SK-N-SH (cell line): Measurements from ENCODE around the gene SLCO3A1. TPM values are rescaled to one million over a fixed set of nuclear protein-coding genes. Genes with fewer than 3 reads are reported as not detected.

ENCODE experiments used
- CTCF ChIA-PET: fragments of 300-600, 350-600 bp; formaldehyde crosslinking; extraction: SDS; loops from one replicate; lab custom pipeline; 2021; lab: Yijun Ruan, JAX
- POLR2A ChIA-PET: fragments of 350-600 bp; sonication (Branson Sonifier 250); formaldehyde crosslinking; extraction: SDS; loops from one replicate; lab custom pipeline; 2020; ENCODE audit warnings: antibody characterized with exemption, inconsistent platforms; lab: Yijun Ruan, JAX
- DNase-seq: peaks from one replicate; pipeline ENCODE4 v3.0.0; 2012
- H2AFZ ChIP-seq: fragments of 200-600 bp; sonication (generic); 2 replicates; pipeline ENCODE4 v1.8.1; 2016; ENCODE audit warnings: antibody characterized with exemption, mild to moderate bottlenecking, low read depth
- H3F3A ChIP-seq: fragments of 200-600 bp; sonication (generic); replicated peaks from 2 replicates; pipeline ENCODE3; 2016; ENCODE audit warnings: antibody characterized with exemption, mild to moderate bottlenecking; ENCODE audit not compliant: insufficient read depth
- H3K27ac ChIP-seq, 2 experiments: fragments of 200-500 bp in 1 of 2; fragments of 200-600 bp in 1 of 2; sonication (Bioruptor generic) in 1 of 2; sonication (generic), shearing (Covaris generic) in 1 of 2; 2 replicates each; pipeline versions ENCODE4 v1.5.1 to v1.6.1; 2014 to 2016; ENCODE audit warnings: low read depth in 2 of 2, inconsistent platforms in 1 of 2, low read length in 1 of 2, mild to moderate bottlenecking in 1 of 2, mixed read lengths in 1 of 2
- H3K27me3 ChIP-seq: fragments of 200-600 bp; sonication (generic), shearing (Covaris generic); 2 replicates; pipeline ENCODE4 v1.6.1; 2016; ENCODE audit warnings: mixed run types; ENCODE audit not compliant: insufficient read depth
- H3K36me3 ChIP-seq, 2 experiments: fragments of 200-500 bp in 1 of 2; fragments of 200-600 bp in 1 of 2; sonication (Bioruptor generic) in 1 of 2; sonication (generic) in 1 of 2; replicated peaks in 1 of 2; 2 replicates each; pipeline versions ENCODE3 to v1.5.1; 2014 to 2016; ENCODE audit warnings: low read length in 1 of 2, mild to moderate bottlenecking in 1 of 2; ENCODE audit not compliant: insufficient read depth in 2 of 2, control insufficient read depth in 1 of 2
- H3K4me1 ChIP-seq, 2 experiments: fragments of 200-500 bp in 1 of 2; fragments of 200-600 bp in 1 of 2; sonication (Bioruptor generic) in 1 of 2; sonication (generic), shearing (Covaris generic) in 1 of 2; 2 replicates each; pipeline versions ENCODE4 v1.5.1 to v1.6.1; 2014 to 2016; ENCODE audit warnings: low read depth in 1 of 2, low read length in 1 of 2, mixed run types in 1 of 2; ENCODE audit not compliant: insufficient read depth in 2 of 2, control insufficient read depth in 1 of 2
- H3K4me2 ChIP-seq: fragments of 200-600 bp; sonication (generic), shearing (Covaris generic); 2 replicates; pipeline ENCODE4 v1.6.1; 2017; ENCODE audit warnings: mixed run types
- H3K4me3 ChIP-seq, 2 experiments: fragments of 200-500 bp in 1 of 2; fragments of 200-600 bp in 1 of 2; sonication (Bioruptor generic) in 1 of 2; sonication (generic), shearing (Covaris generic) in 1 of 2; 2 replicates each; pipeline versions ENCODE4 v1.5.1 to v1.8.1; 2014 to 2016; ENCODE audit warnings: low read depth in 2 of 2, inconsistent platforms in 1 of 2, low read length in 1 of 2, mild to moderate bottlenecking in 1 of 2, mixed read lengths in 1 of 2, moderate library complexity in 1 of 2
- H3K79me2 ChIP-seq: fragments of 200-600 bp; sonication (generic); 2 replicates; pipeline ENCODE4 v1.8.1; 2017; ENCODE audit warnings: mild to moderate bottlenecking; ENCODE audit not compliant: insufficient read depth
- H3K9ac ChIP-seq: fragments of 200-600 bp; sonication (generic); 2 replicates; pipeline ENCODE4 v1.6.1; 2017; ENCODE audit warnings: mixed run types
- H3K9me2 ChIP-seq: fragments of 200-600 bp; sonication (generic); 2 replicates; pipeline ENCODE4 v1.6.1; 2017; ENCODE audit warnings: mixed run types
- H3K9me3 ChIP-seq: fragments of 200-600 bp; sonication (generic); 2 replicates; pipeline ENCODE4 v1.6.1; 2017; ENCODE audit warnings: mixed run types, mild to moderate bottlenecking, moderate library complexity
- H4K20me1 ChIP-seq: fragments of 200-600 bp; sonication (generic); 2 replicates; pipeline ENCODE4 v1.6.1; 2017; ENCODE audit warnings: mild to moderate bottlenecking, mixed run types; ENCODE audit not compliant: insufficient read depth
- ELF1 ChIP-seq: IDR thresholded peaks from 2 replicates; pipeline ENCODE4 v1.4.0; 2012
- EZH2phosphoT487 ChIP-seq: fragments of 200-600 bp; sonication (generic); IDR thresholded peaks from 2 replicates; pipeline ENCODE4 v1.6.1; 2017; ENCODE audit warnings: low read depth, mixed run types, mild to moderate bottlenecking, antibody characterized with exemption, moderate library complexity, borderline replicate concordance
- FOSL2 ChIP-seq: IDR thresholded peaks from 2 replicates; pipeline ENCODE4 v1.4.0; 2012; ENCODE audit warnings: low read depth, mild to moderate bottlenecking, moderate library complexity, borderline replicate concordance
- FOXJ3 ChIP-seq: sonication (generic); formaldehyde crosslinking; IDR thresholded peaks from 2 replicates; pipeline ENCODE4 v1.5.1; 2020; ENCODE audit warnings: mild to moderate bottlenecking, missing genetic modification reagents
- IRF3 ChIP-seq: fragments of 150-350 bp; IDR thresholded peaks from 2 replicates; pipeline ENCODE4 v1.6.1; 2016; ENCODE audit warnings: mild to moderate bottlenecking, low read depth, low read length
- MAX ChIP-seq: IDR thresholded peaks from 2 replicates; pipeline ENCODE4 v1.4.0; 2012; ENCODE audit warnings: low read depth
- MEF2A ChIP-seq: IDR thresholded peaks from 2 replicates; pipeline ENCODE4 v1.4.0; 2012; ENCODE audit warnings: low read depth, borderline replicate concordance
- PBX3 ChIP-seq: IDR thresholded peaks from 2 replicates; pipeline ENCODE4; 2012
- POLR2AphosphoS5 ChIP-seq: IDR thresholded peaks from 2 replicates; pipeline ENCODE4 v1.6.1; 2012; ENCODE audit warnings: low read depth, low read length
- RAD21 ChIP-seq: IDR thresholded peaks from 2 replicates; pipeline ENCODE4 v1.6.1; 2012; ENCODE audit warnings: mild to moderate bottlenecking, low read length
- REST ChIP-seq: IDR thresholded peaks from 2 replicates; pipeline ENCODE4 v1.6.1; 2012; ENCODE audit warnings: mild to moderate bottlenecking, low read depth, low read length, moderate library complexity
- RFX5 ChIP-seq: IDR thresholded peaks from 2 replicates; pipeline ENCODE4 v1.6.1; 2012; ENCODE audit warnings: mild to moderate bottlenecking, improper control_type of control experiment, low read length
- SIN3A ChIP-seq: IDR thresholded peaks from 2 replicates; pipeline ENCODE4 v1.6.1; 2012; ENCODE audit warnings: low read depth, mild to moderate bottlenecking, low read length, moderate library complexity, borderline replicate concordance
- TCF12 ChIP-seq: IDR thresholded peaks from 2 replicates; pipeline ENCODE4 v1.4.0; 2012
- TEAD4 ChIP-seq: IDR thresholded peaks from 2 replicates; pipeline ENCODE4 v1.4.0; 2012; ENCODE audit warnings: mild to moderate bottlenecking, borderline replicate concordance; ENCODE audit not compliant: insufficient read depth
- USF1 ChIP-seq: IDR thresholded peaks from 2 replicates; pipeline ENCODE4 v1.4.0; 2012; ENCODE audit warnings: low read depth, borderline replicate concordance
- USF2 ChIP-seq: fragments of 150-350 bp; IDR thresholded peaks from 2 replicates; pipeline ENCODE4 v1.6.1; 2017; ENCODE audit warnings: antibody characterized with exemption, low read length, low read depth, borderline replicate concordance
- YY1 ChIP-seq: IDR thresholded peaks from 2 replicates; pipeline ENCODE4 v1.4.0; 2012; ENCODE audit warnings: low read depth, mild to moderate bottlenecking
- WGBS: methylation state at CpG from one replicate; pipeline ENCODE4 v1.1.6; 2017; ENCODE audit warnings: low lambda C conversion rate; 5-methylcytosine and 5-hydroxymethylcytosine counted together
- polyA plus RNA-seq, 3 experiments: library from polyadenylated mRNA; depleted of rRNA; stranded (reverse); fragments of >200 nt; gene quantifications; 2 replicates each; pipeline ENCODE4 v1.2.3, GENCODE V29; 2012

SLCO3A1 gene
- polyA plus RNA-seq, 1 of the 3 experiments (the other 2 are of a cell fraction): 19.7 TPM

- TF ChIP-seq REST: no peak
- TF ChIP-seq USF1: no peak
- TF ChIP-seq RFX5: no peak
- no peak for TF ChIP-seq YY1
- no peak for TF ChIP-seq POLR2AphosphoS5
- TF ChIP-seq TCF12: no peak
Measured at GRCh38 chr15:92157666-92158298, 304.3 kb downstream of the SLCO3A1 start (continued).

GRCh38 chr15:92158426-92158825 is 304.9 kb downstream of the SLCO3A1 start:
- Histone ChIP-seq H3K36me3 (peaks cover 0 to 2% of the 10 kb centered on the region in 2 experiments), H3K9me2 (no peaks in the 10 kb centered on the region), H4K20me1 (no peaks in the 10 kb centered on the region), H3K4me2 (no peak overlapping the region), H3K9ac (no peak overlapping the region), H3F3A (no peaks in the 10 kb centered on the region), H3K79me2 (no peaks in the 10 kb centered on the region), H3K27ac (no peak overlapping the region), H3K4me3 (no peak overlapping the region), H3K4me1 (peaks cover 0 to 3% of the 10 kb centered on the region in 2 experiments; a peak in 1 of 4 replicates), H2AFZ (no peak overlapping the region), H3K27me3 (no peaks in the 10 kb centered on the region), H3K9me3 (no peaks in the 10 kb centered on the region)
- ChIA-PET POLR2A (no interaction called here), CTCF (interaction anchor here (0.7 kb wide), 1 partner anchor 40 kb away, joined by 3 read pairs; no protein-coding TSS in a partner anchor)
- no peak for DNase-seq
- TF ChIP-seq ELF1 (no peak), IRF3 (no peak), MAX (no peak), EZH2phosphoT487 (no peak), USF2 (no peak), REST (no peak), MEF2A (no peak), FOSL2 (no peak), TEAD4 (no peak), FOXJ3 (CRISPR knock-in tag) (no peak), SIN3A (no peak), RAD21 (no peak), PBX3 (no peak)
- WGBS: 76% methylated on average over 6 of the region's 6 CpGs
